ENCODE results near the gene FMNL3.
"Not testable (repeated sequence)": the region's sequence is repeated elsewhere in the genome, so short reads cannot be mapped to it uniquely, and the experiment has no call there.

The FMNL3 gene

DNA sequence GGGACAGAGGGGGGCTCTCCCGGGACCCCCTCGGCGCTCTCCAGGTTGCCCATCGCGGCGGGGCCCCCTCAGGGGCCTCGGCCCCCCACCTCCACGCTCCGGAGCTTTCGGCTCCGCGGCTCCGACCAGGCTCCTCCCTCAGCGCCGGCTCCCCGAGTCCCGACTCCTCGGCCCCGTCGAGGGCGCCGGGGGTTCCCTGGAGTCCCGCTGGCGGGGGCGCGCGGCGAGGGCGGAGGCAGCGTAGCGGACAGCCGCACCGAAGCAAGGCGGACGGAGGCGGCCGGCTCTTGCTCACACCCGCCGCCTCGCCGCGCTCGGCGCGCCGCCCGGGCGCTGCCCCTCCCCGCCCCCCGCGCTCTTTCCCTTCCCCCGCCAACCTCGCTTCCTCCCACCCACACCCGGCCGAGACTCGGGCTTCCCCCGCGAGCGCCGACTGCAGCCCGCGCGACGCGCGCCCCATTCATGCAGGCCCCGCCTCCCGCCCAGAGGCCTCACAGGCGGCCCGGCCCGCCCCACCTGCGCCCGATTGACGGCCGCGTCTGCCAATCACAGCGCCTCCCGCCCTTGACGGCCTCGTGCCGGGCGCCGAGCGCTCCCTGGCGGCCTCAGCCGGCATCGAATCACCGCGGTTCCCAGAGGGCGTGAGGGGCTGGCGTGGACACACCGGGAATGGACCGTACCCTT lies at the start of gene FMNL3:
FMNL3 (minus strand) TSS at position 278 of the 684 bp plus-strand sequence; CDS start at position 53, 225 bp downstream.
- Histone ChIP-seq H3K27me3 (ENCODE audit: control insufficient read depth, insufficient read depth, low read length) (peaks cover 29% of the 10 kb centered on the region), H3K36me3 (ENCODE audit: control insufficient read depth, insufficient read depth, low read length) (no peaks in the 10 kb centered on the region), H3K4me3 (ENCODE audit: low read depth, low read length) (peak within 1 kb of the TSS; percentile 91), H3K4me1 (ENCODE audit: control insufficient read depth, insufficient read depth, low read length) (peaks cover 34% of the 10 kb centered on the region), H3K9me3 (ENCODE audit: control insufficient read depth, insufficient read depth, low read depth, low read length) (no peaks in the 10 kb centered on the region), H3K27ac (ENCODE audit: low read depth, low read length) (peak within 1 kb of the TSS; percentile 72; the same call in 1 of the 2 replicates), H3K9ac (ENCODE audit: low read length) (peak within 1 kb of the TSS; percentile 80)

DNA sequence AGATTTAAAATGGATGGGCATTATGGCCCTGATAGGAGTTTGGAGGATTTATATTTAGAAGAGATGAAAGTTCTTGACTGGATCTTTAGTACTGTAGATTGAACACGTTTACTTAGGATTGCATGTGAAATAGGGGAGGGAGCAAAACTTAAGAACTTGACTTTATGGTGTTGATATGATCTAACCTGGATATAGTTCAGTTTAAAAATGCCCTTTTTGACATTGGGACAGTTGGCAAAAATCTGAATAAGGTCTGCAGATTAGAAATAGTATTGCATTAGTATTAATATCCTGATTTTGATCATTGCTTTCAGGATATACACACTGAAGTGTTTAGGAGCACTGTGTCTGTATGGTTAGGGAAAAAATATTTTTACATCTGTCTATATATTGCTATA lies 43.8 kb upstream of the FMNL3 start:
- H3K4me1 ChIP-seq (ENCODE audit: control insufficient read depth, insufficient read depth, low read length) = peaks cover 21% of the 10 kb centered on the region
- H3K27me3 ChIP-seq (ENCODE audit: control insufficient read depth, insufficient read depth, low read length) = no peaks in the 10 kb centered on the region
- no peaks in the 10 kb centered on the region for H3K9me3 ChIP-seq (ENCODE audit: control insufficient read depth, insufficient read depth, low read depth, low read length)
- H3K36me3 ChIP-seq (ENCODE audit: control insufficient read depth, insufficient read depth, low read length) = peaks cover 47% of the 10 kb centered on the region
- no peak overlapping the region for H3K4me3 ChIP-seq (ENCODE audit: low read depth, low read length)
- no peak overlapping the region for H3K9ac ChIP-seq (ENCODE audit: low read length)
- H3K27ac ChIP-seq (ENCODE audit: low read depth, low read length) = peak overlapping the region; percentile 35; the same call in 1 of the 2 replicates

GRCh38 chr12:49750027-49750995 lies 43.1 kb upstream of the FMNL3 start:
- Histone ChIP-seq H3K4me3 (ENCODE audit: low read depth, low read length) (no peak overlapping the region), H3K27ac (ENCODE audit: low read depth, low read length) (no peak overlapping the region), H3K4me1 (ENCODE audit: control insufficient read depth, insufficient read depth, low read length) (peaks cover 21% of the 10 kb centered on the region), H3K36me3 (ENCODE audit: control insufficient read depth, insufficient read depth, low read length) (peaks cover 40% of the 10 kb centered on the region), H3K9ac (ENCODE audit: low read length) (no peak overlapping the region), H3K27me3 (ENCODE audit: control insufficient read depth, insufficient read depth, low read length) (no peaks in the 10 kb centered on the region), H3K9me3 (ENCODE audit: control insufficient read depth, insufficient read depth, low read depth, low read length) (no peaks in the 10 kb centered on the region)

- Histone ChIP-seq H3K9me3 (ENCODE audit: control insufficient read depth, insufficient read depth, low read depth, low read length) (no peaks in the 10 kb centered on the region), H3K4me1 (ENCODE audit: control insufficient read depth, insufficient read depth, low read length) (peaks cover 21% of the 10 kb centered on the region), H3K4me3 (ENCODE audit: low read depth, low read length) (no peak overlapping the region), H3K27me3 (ENCODE audit: control insufficient read depth, insufficient read depth, low read length) (no peaks in the 10 kb centered on the region), H3K36me3 (ENCODE audit: control insufficient read depth, insufficient read depth, low read length) (peaks cover 36% of the 10 kb centered on the region), H3K27ac (ENCODE audit: low read depth, low read length) (no peak overlapping the region), H3K9ac (ENCODE audit: low read length) (no peak overlapping the region)
Observed at GRCh38 chr12:49748800-49749199, 41.6 kb upstream of the FMNL3 start.

DNA sequence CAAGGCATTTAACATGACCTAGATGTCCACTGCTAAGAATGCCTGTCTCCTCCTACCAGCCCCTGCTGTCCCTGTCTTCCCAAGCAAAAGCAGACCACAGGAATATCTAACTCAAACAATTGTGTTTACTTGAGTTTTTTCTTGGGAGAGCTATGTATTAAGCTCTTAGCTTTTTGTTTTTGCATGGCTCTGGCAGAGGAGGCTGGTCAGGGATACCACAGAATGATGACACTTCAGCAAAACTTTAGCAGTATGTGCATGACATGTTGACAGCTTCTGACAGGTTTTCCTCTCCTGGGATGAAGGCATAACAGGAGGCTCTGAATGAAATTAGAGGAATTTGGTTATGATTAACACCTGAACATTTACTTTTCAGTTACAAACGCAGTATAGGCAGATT lies 41.1 kb upstream of the FMNL3 start:
- no peak overlapping the region for H3K9ac ChIP-seq (ENCODE audit: low read length)
- no peak overlapping the region for H3K4me3 ChIP-seq (ENCODE audit: low read depth, low read length)
- peaks cover 31% of the 10 kb centered on the region for H3K36me3 ChIP-seq (ENCODE audit: control insufficient read depth, insufficient read depth, low read length)
- H3K27me3 ChIP-seq (ENCODE audit: control insufficient read depth, insufficient read depth, low read length) = no peaks in the 10 kb centered on the region
- H3K4me1 ChIP-seq (ENCODE audit: control insufficient read depth, insufficient read depth, low read length) = peaks cover 21% of the 10 kb centered on the region
- H3K9me3 ChIP-seq (ENCODE audit: control insufficient read depth, insufficient read depth, low read depth, low read length) = no peaks in the 10 kb centered on the region
- H3K27ac ChIP-seq (ENCODE audit: low read depth, low read length) = no peak overlapping the region

DNA sequence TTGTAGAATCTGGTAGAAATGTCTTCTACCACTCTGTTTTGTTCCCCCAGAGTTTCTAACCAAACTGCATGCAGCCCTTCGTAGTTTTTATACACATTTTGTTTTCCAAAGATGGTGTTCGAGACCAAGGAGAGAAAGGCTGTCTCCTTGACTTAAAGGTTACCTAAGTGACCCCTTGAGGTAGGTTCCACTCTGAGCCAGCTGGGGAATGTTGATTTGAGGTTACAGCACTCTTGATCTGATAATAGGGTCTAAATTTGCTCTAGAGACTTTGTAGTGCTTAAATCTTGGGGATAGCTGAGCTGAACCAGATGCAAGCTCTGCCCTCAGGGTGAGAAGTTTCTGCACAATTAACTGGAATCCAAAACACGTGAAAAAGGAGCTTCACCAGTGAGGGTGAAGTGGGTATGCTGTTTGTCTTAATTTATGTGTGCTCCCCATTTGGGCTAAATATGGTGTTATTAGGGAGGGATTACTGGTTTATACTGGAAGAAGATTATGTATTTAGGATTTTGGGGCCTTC lies 37.2 kb upstream of the FMNL3 start:
- Histone ChIP-seq H3K27ac (ENCODE audit: low read depth, low read length) (no peak overlapping the region), H3K9me3 (ENCODE audit: control insufficient read depth, insufficient read depth, low read depth, low read length) (no peaks in the 10 kb centered on the region), H3K4me1 (ENCODE audit: control insufficient read depth, insufficient read depth, low read length) (peaks cover 9% of the 10 kb centered on the region), H3K27me3 (ENCODE audit: control insufficient read depth, insufficient read depth, low read length) (no peaks in the 10 kb centered on the region), H3K36me3 (ENCODE audit: control insufficient read depth, insufficient read depth, low read length) (peaks cover 17% of the 10 kb centered on the region), H3K4me3 (ENCODE audit: low read depth, low read length) (no peak overlapping the region), H3K9ac (ENCODE audit: low read length) (no peak overlapping the region)

DNA sequence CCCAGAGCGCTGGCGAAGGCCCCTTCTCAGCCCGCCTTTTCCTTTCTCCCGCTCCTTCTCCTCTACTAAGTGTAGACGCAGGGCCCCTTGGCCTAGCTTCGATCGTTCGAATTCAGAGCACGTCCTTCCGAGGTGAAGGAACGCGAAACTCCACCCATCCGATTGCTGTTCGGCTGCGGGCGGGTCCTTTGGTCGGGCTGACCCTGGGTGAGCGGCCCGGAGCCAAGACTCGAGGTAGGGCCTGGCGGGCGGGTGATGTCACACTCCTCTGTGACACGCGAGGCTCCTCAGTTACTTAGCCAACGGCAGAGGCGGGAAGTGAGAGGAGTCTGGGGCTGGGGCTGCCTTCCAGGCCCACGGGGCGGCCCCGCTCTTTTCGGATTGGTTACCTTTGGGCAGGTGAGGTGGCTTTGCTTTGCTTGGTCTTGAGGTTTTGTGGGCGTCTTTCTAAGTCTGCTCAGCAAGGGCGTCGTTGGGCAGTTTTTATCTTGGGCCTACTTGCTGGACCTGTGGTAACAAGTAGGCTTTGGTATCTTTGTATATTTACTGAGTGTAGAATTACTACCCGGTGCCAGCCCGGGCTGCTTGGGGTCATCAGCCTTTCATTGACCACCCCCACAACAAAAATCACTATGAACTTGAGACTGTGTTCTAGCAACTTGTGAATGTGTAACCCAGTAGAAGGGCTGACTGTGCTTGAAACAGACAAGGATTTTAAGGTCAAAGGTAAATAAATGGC lies 34.8 kb upstream of the FMNL3 start:
- Histone ChIP-seq H3K9me3 (ENCODE audit: control insufficient read depth, insufficient read depth, low read depth, low read length) (no peaks in the 10 kb centered on the region), H3K4me3 (ENCODE audit: low read depth, low read length) (peak overlapping the region; percentile 77), H3K4me1 (ENCODE audit: control insufficient read depth, insufficient read depth, low read length) (no peaks in the 10 kb centered on the region; the same call in 1 of the 2 replicates), H3K9ac (ENCODE audit: low read length) (peak overlapping the region; percentile 84), H3K27me3 (ENCODE audit: control insufficient read depth, insufficient read depth, low read length) (no peaks in the 10 kb centered on the region), H3K27ac (ENCODE audit: low read depth, low read length) (peak overlapping the region; percentile 38; the same call in 1 of the 2 replicates), H3K36me3 (ENCODE audit: control insufficient read depth, insufficient read depth, low read length) (peaks cover 11% of the 10 kb centered on the region)

GRCh38 chr12:49740930-49741881 lies 34.0 kb upstream of the FMNL3 start, which contains the start of gene TMBIM6:
Gene TMBIM6 (plus strand): TSS chr12:49741557. CDS start chr12:49752494, 10,937 bp downstream.
- Histone ChIP-seq H3K9ac (ENCODE audit: low read length) (peak within 1 kb of the TSS; percentile 84), H3K4me3 (ENCODE audit: low read depth, low read length) (peak within 1 kb of the TSS; percentile 77), H3K9me3 (ENCODE audit: control insufficient read depth, insufficient read depth, low read depth, low read length) (no peaks in the 10 kb centered on the region), H3K36me3 (ENCODE audit: control insufficient read depth, insufficient read depth, low read length) (peaks cover 11% of the 10 kb centered on the region), H3K27me3 (ENCODE audit: control insufficient read depth, insufficient read depth, low read length) (no peaks in the 10 kb centered on the region), H3K27ac (ENCODE audit: low read depth, low read length) (peak within 1 kb of the TSS; percentile 38; the same call in 1 of the 2 replicates), H3K4me1 (ENCODE audit: control insufficient read depth, insufficient read depth, low read length) (no peaks in the 10 kb centered on the region; the same call in 1 of the 2 replicates)

GRCh38 chr12:49740277-49740676 lies 33.1 kb upstream of the FMNL3 start:
- H3K27ac ChIP-seq (ENCODE audit: low read depth, low read length); H3K27me3 ChIP-seq (ENCODE audit: control insufficient read depth, insufficient read depth, low read length); H3K9me3 ChIP-seq (ENCODE audit: control insufficient read depth, insufficient read depth, low read depth, low read length); H3K4me3 ChIP-seq (ENCODE audit: low read depth, low read length); H3K9ac ChIP-seq (ENCODE audit: low read length); H3K4me1 ChIP-seq (ENCODE audit: control insufficient read depth, insufficient read depth, low read length): not testable (repeated sequence)
- H3K36me3 ChIP-seq (ENCODE audit: control insufficient read depth, insufficient read depth, low read length) = peaks cover 11% of the 10 kb centered on the region

- not testable (repeated sequence) for H3K9me3 ChIP-seq (ENCODE audit: control insufficient read depth, insufficient read depth, low read depth, low read length); H3K27me3 ChIP-seq (ENCODE audit: control insufficient read depth, insufficient read depth, low read length); H3K27ac ChIP-seq (ENCODE audit: low read depth, low read length); H3K36me3 ChIP-seq (ENCODE audit: control insufficient read depth, insufficient read depth, low read length); H3K4me1 ChIP-seq (ENCODE audit: control insufficient read depth, insufficient read depth, low read length); H3K4me3 ChIP-seq (ENCODE audit: low read depth, low read length); H3K9ac ChIP-seq (ENCODE audit: low read length)
Observed at GRCh38 chr12:49738721-49739120, 31.5 kb upstream of the FMNL3 start.

All from HUES6 (cell line).